Upper lobe of left lung (tissue), 4 donors: Measurements from ENCODE around the gene TBC1D5.

Experiments
- CTCF ChIP-seq, 6 experiments: fragments of 450-650 bp in 4 of 6; fragments of 200-600 bp in 2 of 6; sonication (generic) in 2 of 6; IDR thresholded peaks; one replicate each; pipeline ENCODE4 v1.5.1; 2016 to 2019; ENCODE audit warnings: antibody characterized with exemption in 6 of 6
- POLR2A ChIP-seq, 4 donors: fragments of 450-650 bp; IDR thresholded peaks; one replicate each; pipeline ENCODE4 v1.5.1; 2016 to 2017; ENCODE audit warnings: antibody characterized with exemption in 4 of 4, mild to moderate bottlenecking in 2 of 4
- POLR2AphosphoS5 ChIP-seq, 2 donors: sonication (generic); formaldehyde crosslinking; IDR thresholded peaks; one replicate each; pipeline ENCODE4 v1.5.1; 2017; ENCODE audit warnings: antibody characterized with exemption in 2 of 2

GRCh38 chr3:17422636-17423035, 319.8 kb downstream of the TBC1D5 start:
- TF ChIP-seq CTCF (IDR thresholded peaks at IDR 0.05), result no peak
- TF ChIP-seq POLR2AphosphoS5 (IDR thresholded peaks at IDR 0.05), result no peak
- no peak for TF ChIP-seq POLR2A (IDR thresholded peaks at IDR 0.05)
